B cell (primary cell): ENCODE results near the gene CAMK2D.

Source experiments
- CTCF ChIP-seq: fragments of 200-600 bp; IDR thresholded peaks from one replicate; pipeline ENCODE4 v1.8.0; 2022; ENCODE audit warnings: antibody characterized with exemption, mild to moderate bottlenecking
- EZH2 ChIP-seq: IDR thresholded peaks from 2 replicates; pipeline ENCODE4 v1.6.1; 2012; ENCODE audit warnings: borderline replicate concordance, low read depth, mild to moderate bottlenecking, moderate library complexity, low read length; ENCODE audit not compliant: insufficient read depth, poor library complexity, severe bottlenecking

- TF ChIP-seq CTCF: no peak
- TF ChIP-seq EZH2: no peak
Observed at GRCh38 chr4:113511944-113512343, 249.6 kb downstream of the CAMK2D start.
